ENCODE results near the gene LGR5.
A peak's percentile ranks its signal among the peaks of the same experiment; 100 is the strongest.

LGR5 gene

GRCh38 chr12:71439613-71440344 lies at the start of gene LGR5:
Gene LGR5, plus strand, starts transcription at chr12:71439798. Its CDS starts 283 bp downstream, at chr12:71440081.
- DNase-seq: peak; percentile 45

- DNase-seq: peak; percentile 63
These were observed 47.0 kb upstream of the LGR5 start for GRCh38 chr12:71392521-71393145.

GRCh38 chr12:71393625-71394024 lies 46.0 kb upstream of the LGR5 start:
- no peak for DNase-seq

- DNase-seq: no peak
These were observed 42.1 kb upstream of the LGR5 start for GRCh38 chr12:71397433-71397954.

GRCh38 chr12:71399197-71399596 lies 40.4 kb upstream of the LGR5 start:
- DNase-seq: no peak

- no peak for DNase-seq
These were observed 39.1 kb upstream of the LGR5 start for GRCh38 chr12:71400481-71400880.

- no peak for DNase-seq
These were observed 33.7 kb upstream of the LGR5 start for GRCh38 chr12:71405884-71406283.

GRCh38 chr12:71407732-71408131 lies 31.9 kb upstream of the LGR5 start:
- no peak for DNase-seq

- DNase-seq: no peak
These were observed 28.8 kb upstream of the LGR5 start for GRCh38 chr12:71410844-71411243.

- no peak for DNase-seq
These were observed 28.0 kb upstream of the LGR5 start for GRCh38 chr12:71411635-71412034.

- peak; percentile 17 for DNase-seq
These were observed 24.0 kb upstream of the LGR5 start for GRCh38 chr12:71415336-71416231.

GRCh38 chr12:71417181-71417580 lies 22.4 kb upstream of the LGR5 start:
- DNase-seq: no peak

- no peak for DNase-seq
These were observed 18.7 kb upstream of the LGR5 start for GRCh38 chr12:71420775-71421406.

GRCh38 chr12:71425568-71426299 lies 13.9 kb upstream of the LGR5 start:
- no peak for DNase-seq

- no peak for DNase-seq
These were observed 13.1 kb upstream of the LGR5 start for GRCh38 chr12:71426300-71427047.

GRCh38 chr12:71430756-71431155 lies 8.8 kb upstream of the LGR5 start:
- DNase-seq: no peak

GRCh38 chr12:71431991-71432390 lies 7.6 kb upstream of the LGR5 start:
- no peak for DNase-seq

- DNase-seq: no peak
These were observed 6.7 kb upstream of the LGR5 start for GRCh38 chr12:71432936-71433335.

- DNase-seq: no peak
These were observed 2.9 kb upstream of the LGR5 start for GRCh38 chr12:71436696-71437095.

- DNase-seq: no peak
These were observed 782 bp upstream of the LGR5 start for GRCh38 chr12:71438670-71439361.

- DNase-seq: no peak
These were observed 311 bp upstream of the LGR5 start for GRCh38 chr12:71439362-71439612.
